ENCODE results near the gene RHBDL2.
A peak's percentile ranks its signal among the peaks of the same experiment; 100 is the strongest.
"Not testable (repeated sequence)": the region's sequence is repeated elsewhere in the genome, so short reads cannot be mapped to it uniquely, and the experiment has no call there.

Gene RHBDL2

GRCh38 chr1:38941527-38942019, at the start of gene RHBDL2:
RHBDL2 (minus strand) TSS chr1:38941830; CDS start chr1:38919212, 22,618 bp downstream.
- DNase-seq, result no peak

GRCh38 chr1:38990738-38991637, 49.4 kb upstream of the RHBDL2 start, which contains the start of gene AKIRIN1:
AKIRIN1 (plus strand) TSS chr1:38991276; CDS start chr1:38991381, 105 bp downstream.
- peak; percentile 97 for DNase-seq

GRCh38 chr1:38990386-38990737, 48.7 kb upstream of the RHBDL2 start:
- no peak for DNase-seq

GRCh38 chr1:38989979-38990378, 48.3 kb upstream of the RHBDL2 start:
- no peak for DNase-seq

- not testable (repeated sequence) for DNase-seq
Observed at GRCh38 chr1:38979380-38979779, 37.8 kb upstream of the RHBDL2 start.

- not testable (repeated sequence) for DNase-seq
Observed at GRCh38 chr1:38978245-38978542, 36.6 kb upstream of the RHBDL2 start.

GRCh38 chr1:38977399-38978244, 36.0 kb upstream of the RHBDL2 start:
- peak; percentile 86 for DNase-seq

GRCh38 chr1:38973659-38974437, 32.2 kb upstream of the RHBDL2 start:
- DNase-seq, result no peak

GRCh38 chr1:38973145-38973544, 31.5 kb upstream of the RHBDL2 start:
- DNase-seq, result not testable (repeated sequence)

- DNase-seq, result peak; percentile 31
Observed at GRCh38 chr1:38964140-38964548, 22.5 kb upstream of the RHBDL2 start.

GRCh38 chr1:38962560-38962959, 20.9 kb upstream of the RHBDL2 start:
- DNase-seq, result no peak

GRCh38 chr1:38962113-38962512, 20.5 kb upstream of the RHBDL2 start:
- no peak for DNase-seq

- no peak for DNase-seq
Observed at GRCh38 chr1:38958967-38959366, 17.3 kb upstream of the RHBDL2 start.

- DNase-seq, result no peak
Observed at GRCh38 chr1:38953433-38953860, 11.8 kb upstream of the RHBDL2 start.

- no peak for DNase-seq
Observed at GRCh38 chr1:38950553-38950952, 8.9 kb upstream of the RHBDL2 start.

GRCh38 chr1:38944547-38944946, 2.9 kb upstream of the RHBDL2 start:
- no peak for DNase-seq

- DNase-seq, result no peak
Observed at GRCh38 chr1:38942664-38943428, 1.2 kb upstream of the RHBDL2 start.

- no peak for DNase-seq
Observed at GRCh38 chr1:38941093-38941492, 537 bp downstream of the RHBDL2 start.

GRCh38 chr1:38940339-38941047, 1.1 kb downstream of the RHBDL2 start:
- DNase-seq, result no peak

- no peak for DNase-seq
Observed at GRCh38 chr1:38938722-38939260, 2.8 kb downstream of the RHBDL2 start.

GRCh38 chr1:38932571-38932970, 9.1 kb downstream of the RHBDL2 start:
- DNase-seq, result no peak

Data from CD4-positive, alpha-beta T cell treated with Interleukin-17A for 1 hour (primary cell).